BLaER1 treated with 17β-estradiol and CSF1 and Interleukin-3, amounts not matched to agents 10 nM and 100 nM (cell line): Measurements from ENCODE around the gene C16orf74.

Experiments
- H3K27ac ChIP-seq, 11 experiments: shearing (Covaris generic); formaldehyde crosslinking; 2 replicates each; pipeline ENCODE4 v1.8.1; 2022
- H3K27me3 ChIP-seq, 11 experiments: shearing (Covaris generic); formaldehyde crosslinking; 2 replicates each; pipeline ENCODE4 v1.8.1; 2022
- H3K36me3 ChIP-seq, 11 experiments: shearing (Covaris generic); formaldehyde crosslinking; 2 replicates each; pipeline ENCODE4 v1.8.1; 2022
- H3K4me1 ChIP-seq, 10 experiments: shearing (Covaris generic); formaldehyde crosslinking; 2 replicates each; pipeline ENCODE4 v1.8.1; 2022
- H3K4me2 ChIP-seq, 11 experiments: shearing (Covaris generic); formaldehyde crosslinking; 2 replicates each; pipeline ENCODE4 v1.8.1; 2022
- H3K4me3 ChIP-seq, 10 experiments: shearing (Covaris generic); formaldehyde crosslinking; 2 replicates each; pipeline ENCODE4 v1.8.1; 2022
- H3K9ac ChIP-seq, 11 experiments: shearing (Covaris generic); formaldehyde crosslinking; 2 replicates each; pipeline ENCODE4 v1.8.1; 2022
- H3K9me3 ChIP-seq, 11 experiments: shearing (Covaris generic); formaldehyde crosslinking; replicated peaks in 1 of 11; 2 replicates each; pipeline ENCODE4 v1.8.1; 2022
- H4K20me1 ChIP-seq, 11 experiments: shearing (Covaris generic); formaldehyde crosslinking; 2 replicates each; pipeline ENCODE4 v1.8.1; 2022
- Cebpa-rat ChIP-seq, 11 experiments: shearing (Covaris generic); IDR thresholded peaks; 2 replicates each; pipeline ENCODE4 v1.8.1; 2022

Gene C16orf74

GRCh38 chr16:85679870-85680269 lies 71.0 kb downstream of the C16orf74 start:
- no peak for TF ChIP-seq Cebpa-rat (IDR thresholded peaks at IDR 0.05)
- Histone ChIP-seq H4K20me1 (peaks cover 0 to 79% (median 48%) of the 10 kb centered on the region in 11 experiments; a peak in 14 of 22 replicates), H3K36me3 (peaks cover 30 to 100% (median 94%) of the 10 kb centered on the region in 11 experiments)

DNA sequence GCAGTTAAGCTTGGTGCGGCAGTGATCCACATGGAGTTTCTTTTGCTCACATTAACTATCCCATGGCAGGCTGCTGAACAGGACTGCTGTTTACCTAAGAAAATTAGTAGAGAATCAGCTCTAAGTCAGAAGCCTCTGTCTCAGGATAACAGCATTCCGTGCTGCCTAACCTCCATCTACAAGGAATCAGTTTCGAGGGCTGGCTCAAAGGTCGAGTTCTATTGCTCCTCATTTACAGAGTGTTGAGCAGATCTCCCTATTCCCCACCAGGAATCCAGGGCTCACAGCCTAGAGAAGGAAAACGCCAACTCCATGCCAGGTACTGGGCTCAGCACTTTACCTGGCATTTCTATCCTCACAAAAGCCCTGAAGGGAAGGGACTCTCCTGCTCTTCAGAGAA lies 72.1 kb downstream of the C16orf74 start:
- H3K27me3 ChIP-seq, result no peaks in the 10 kb centered on the region
- H3K9me3 ChIP-seq, result no peaks in the 10 kb centered on the region
- H3K4me3 ChIP-seq, result no peak overlapping the region
- H3K9ac ChIP-seq, result peak overlapping the region in 2 of 11 experiments; percentile 6 to 26; a peak in 1 of 22 replicates
- no peak overlapping the region for H3K27ac ChIP-seq
- no peak overlapping the region for H3K4me2 ChIP-seq
- H4K20me1 ChIP-seq, result peaks cover 0 to 78% (median 48%) of the 10 kb centered on the region in 11 experiments; a peak in 14 of 22 replicates
- no peak for TF ChIP-seq Cebpa-rat (IDR thresholded peaks at IDR 0.05)
- peaks cover 40 to 100% (median 95%) of the 10 kb centered on the region in 11 experiments for H3K36me3 ChIP-seq
- H3K4me1 ChIP-seq, result peaks cover 8 to 25% (median 19%) of the 10 kb centered on the region in 10 experiments; a peak in 18 of 20 replicates

More at GRCh38 chr16:85679870-85680269, 71.0 kb downstream of the C16orf74 start:
- Histone ChIP-seq H3K27ac (peak overlapping the region in 3 of 11 experiments; percentile 4 to 39 (median 24); a peak in 5 of 22 replicates), H3K4me3 (no peak overlapping the region), H3K4me2 (peak overlapping the region; percentile 3 to 62 (median 47); a peak in 18 of 22 replicates), H3K27me3 (no peaks in the 10 kb centered on the region), H3K9me3 (no peaks in the 10 kb centered on the region), H3K4me1 (peaks cover 8 to 25% (median 19%) of the 10 kb centered on the region in 10 experiments; a peak in 18 of 20 replicates), H3K9ac (peak overlapping the region in 5 of 11 experiments; percentile 6 to 42 (median 37); a peak in 7 of 22 replicates)

DNA sequence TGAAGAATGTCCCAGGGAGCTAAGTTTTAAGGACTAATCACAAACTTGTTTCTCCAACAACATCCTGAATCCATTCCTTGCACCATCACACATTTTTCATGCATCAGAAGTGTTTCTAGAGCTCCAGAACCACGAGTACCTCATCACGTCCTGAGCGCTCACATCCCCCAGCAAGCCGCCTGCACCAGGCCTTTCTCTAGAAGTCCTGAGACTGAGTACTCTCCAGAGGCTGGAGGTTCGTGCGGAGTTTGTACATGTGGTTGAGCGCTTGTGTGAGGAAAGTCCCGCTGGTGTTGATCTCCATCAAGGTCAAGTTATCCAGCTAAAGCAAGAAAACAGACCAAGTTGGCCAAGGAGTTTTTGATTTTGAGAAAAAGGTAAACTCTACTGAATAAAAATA lies 72.9 kb downstream of the C16orf74 start:
- Histone ChIP-seq H3K4me1 (peaks cover 8 to 24% (median 18%) of the 10 kb centered on the region in 10 experiments; a peak in 18 of 20 replicates), H3K36me3 (peaks cover 48 to 100% (median 95%) of the 10 kb centered on the region in 11 experiments), H3K9ac (0 out of 22 replicates have a peak overlapping the region, but pooled peaks of 1 of the 11 experiments have one; percentile 8), H4K20me1 (peaks cover 0 to 76% (median 40%) of the 10 kb centered on the region in 11 experiments; a peak in 14 of 22 replicates), H3K9me3 (no peaks in the 10 kb centered on the region), H3K4me3 (no peak overlapping the region), H3K4me2 (no peak overlapping the region), H3K27me3 (no peaks in the 10 kb centered on the region), H3K27ac (no peak overlapping the region)
- TF ChIP-seq Cebpa-rat (IDR thresholded peaks at IDR 0.05), result no peak

DNA sequence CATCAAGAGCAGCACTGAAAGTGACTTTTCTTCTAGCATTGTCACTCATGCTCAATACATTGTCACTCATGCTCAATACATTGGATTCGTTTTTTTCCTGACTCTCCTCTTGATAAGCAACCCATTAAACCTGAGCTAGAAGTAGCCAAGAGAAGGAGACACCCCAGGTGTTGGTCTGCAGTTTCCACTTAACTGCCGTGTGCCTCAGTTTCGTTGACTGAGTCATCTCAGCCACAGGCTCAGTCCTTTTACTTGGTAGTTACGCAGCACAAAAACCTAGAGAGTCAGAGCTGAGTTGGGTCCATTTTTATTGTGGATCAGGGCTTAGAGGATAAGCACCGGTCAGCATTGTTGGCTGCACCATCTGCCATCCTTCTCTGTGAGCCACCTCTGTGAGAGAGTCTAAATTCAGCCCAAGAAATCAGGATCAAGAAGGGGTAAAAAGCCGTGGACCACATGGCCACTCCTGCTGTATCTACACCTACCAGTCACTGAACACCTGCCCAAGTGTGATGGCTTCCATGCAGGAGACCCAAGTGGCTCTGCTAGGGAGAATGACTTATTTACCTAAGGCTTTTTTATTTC lies 73.4 kb downstream of the C16orf74 start:
- Histone ChIP-seq H3K27ac (no peak overlapping the region), H3K4me2 (no peak overlapping the region), H3K9ac (no peak overlapping the region), H3K9me3 (no peaks in the 10 kb centered on the region), H3K4me1 (peaks cover 8 to 24% (median 18%) of the 10 kb centered on the region in 10 experiments; a peak in 18 of 20 replicates), H4K20me1 (peaks cover 0 to 76% (median 35%) of the 10 kb centered on the region in 11 experiments; a peak in 14 of 22 replicates), H3K36me3 (peaks cover 53 to 100% (median 95%) of the 10 kb centered on the region in 11 experiments), H3K27me3 (no peaks in the 10 kb centered on the region), H3K4me3 (no peak overlapping the region)
- TF ChIP-seq Cebpa-rat (IDR thresholded peaks at IDR 0.05), result no peak

DNA sequence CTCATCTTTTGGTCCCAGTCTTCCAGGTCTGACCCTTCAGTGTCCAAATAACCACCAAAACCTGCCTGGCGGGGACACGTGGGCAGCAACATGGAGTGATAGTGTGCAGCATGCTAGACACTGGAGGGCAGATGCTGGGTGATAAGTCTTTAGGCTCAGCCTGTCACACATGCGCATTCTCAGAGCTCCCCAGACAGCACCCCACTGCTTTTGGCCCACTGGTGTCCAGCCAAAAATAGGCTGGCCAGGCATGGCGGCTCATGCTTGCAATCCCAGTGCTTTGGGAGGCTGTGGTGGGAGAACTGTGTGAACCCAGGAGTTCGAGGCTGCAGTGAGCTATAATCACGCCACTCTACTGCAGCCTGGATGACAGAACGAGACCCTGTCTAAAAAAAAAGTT lies 74.4 kb downstream of the C16orf74 start:
- Histone ChIP-seq H4K20me1 (peaks cover 0 to 79% (median 33%) of the 10 kb centered on the region in 11 experiments; a peak in 14 of 22 replicates), H3K36me3 (peaks cover 63 to 100% (median 98%) of the 10 kb centered on the region in 11 experiments), H3K9me3 (no peaks in the 10 kb centered on the region), H3K4me2 (no peak overlapping the region), H3K4me1 (peaks cover 8 to 24% (median 18%) of the 10 kb centered on the region in 10 experiments; a peak in 18 of 20 replicates), H3K9ac (peak overlapping the region in 1 of 11 experiments; percentile 21; a peak in 2 of 22 replicates), H3K27me3 (no peaks in the 10 kb centered on the region), H3K27ac (no peak overlapping the region), H3K4me3 (no peak overlapping the region)
- no peak for TF ChIP-seq Cebpa-rat (IDR thresholded peaks at IDR 0.05)

DNA sequence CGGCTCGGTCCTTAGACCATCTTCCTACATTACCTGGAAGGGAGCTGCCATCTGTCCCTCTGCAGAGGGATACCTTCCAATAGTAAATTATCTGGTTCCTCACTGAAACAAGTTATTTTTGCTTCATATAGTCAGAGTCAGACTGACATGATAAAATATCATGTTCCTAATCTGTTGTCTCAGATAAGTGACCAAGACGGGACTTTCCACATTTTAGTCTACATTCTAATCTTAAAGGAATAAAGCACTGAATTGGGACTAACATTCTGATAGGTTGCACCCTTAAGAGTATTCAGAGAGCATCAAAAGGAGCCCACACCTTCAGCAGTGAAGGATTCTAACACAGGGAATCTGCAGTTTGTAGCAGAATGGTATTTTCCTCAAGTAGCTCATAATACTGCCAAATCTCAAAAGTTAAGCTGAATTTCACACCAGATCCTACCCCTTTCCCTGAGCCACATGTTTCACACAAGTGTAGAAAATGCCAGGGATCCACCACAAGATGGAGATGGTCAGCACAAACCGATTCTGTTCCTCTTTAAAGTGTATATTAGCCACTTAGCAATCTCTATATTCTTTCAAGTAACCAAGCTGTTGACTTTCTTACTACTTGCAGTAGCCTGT lies 75.5 kb downstream of the C16orf74 start:
- H3K27me3 ChIP-seq, result no peaks in the 10 kb centered on the region
- no peaks in the 10 kb centered on the region for H3K9me3 ChIP-seq
- peak overlapping the region in 1 of 11 experiments; percentile 32; a peak in 1 of 22 replicates for H3K9ac ChIP-seq
- TF ChIP-seq Cebpa-rat (IDR thresholded peaks at IDR 0.05), result no peak
- no peak overlapping the region for H3K4me2 ChIP-seq
- H3K27ac ChIP-seq, result no peak overlapping the region
- H3K36me3 ChIP-seq, result peaks cover 73 to 100% (median 96%) of the 10 kb centered on the region in 11 experiments
- peaks cover 6 to 14% (median 8%) of the 10 kb centered on the region in 10 experiments; a peak in 18 of 20 replicates for H3K4me1 ChIP-seq
- H3K4me3 ChIP-seq, result no peak overlapping the region
- H4K20me1 ChIP-seq, result peaks cover 0 to 70% (median 30%) of the 10 kb centered on the region in 11 experiments; a peak in 14 of 22 replicates

- Histone ChIP-seq H3K9me3 (no peaks in the 10 kb centered on the region), H3K4me3 (no peak overlapping the region), H3K4me1 (peaks cover under 1 to 9% (median 3%) of the 10 kb centered on the region in 10 experiments; a peak in 17 of 20 replicates), H3K36me3 (peaks cover 79 to 100% (median 96%) of the 10 kb centered on the region in 11 experiments), H3K27ac (no peak overlapping the region), H3K4me2 (no peak overlapping the region), H3K9ac (0 out of 22 replicates have a peak overlapping the region, but pooled peaks of 2 of the 11 experiments have one; percentile 7 to 8), H3K27me3 (no peaks in the 10 kb centered on the region), H4K20me1 (peaks cover 0 to 65% (median 26%) of the 10 kb centered on the region in 11 experiments; a peak in 15 of 22 replicates)
- TF ChIP-seq Cebpa-rat (IDR thresholded peaks at IDR 0.05), result no peak
Measured at GRCh38 chr16:85674828-85675227, 76.1 kb downstream of the C16orf74 start.

DNA sequence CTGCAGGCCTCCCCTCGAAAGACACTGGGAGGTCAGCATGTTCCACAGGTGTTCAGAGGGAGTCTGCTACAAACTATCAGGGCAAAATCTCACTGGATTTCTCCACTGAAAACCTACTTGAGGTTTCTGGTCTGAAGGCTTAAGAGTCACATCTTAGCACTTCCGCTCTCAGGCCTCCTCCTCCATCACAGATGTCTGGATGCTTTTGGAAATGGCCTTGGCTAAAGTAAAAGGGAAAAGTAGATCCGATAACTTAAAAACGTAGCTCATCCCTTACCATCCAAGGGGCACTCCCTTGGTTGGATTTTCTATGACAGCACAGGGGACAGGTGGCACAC lies 76.5 kb downstream of the C16orf74 start:
- Histone ChIP-seq H3K4me1 (peaks cover 0 to 6% (median 0%) of the 10 kb centered on the region in 10 experiments; a peak in 3 of 20 replicates), H3K9ac (peak overlapping the region in 3 of 11 experiments; percentile 7 to 28 (median 8); a peak in 3 of 22 replicates), H3K27ac (peak overlapping the region in 2 of 11 experiments; percentile 2; a peak in 2 of 22 replicates), H3K9me3 (no peaks in the 10 kb centered on the region), H4K20me1 (peaks cover 0 to 62% (median 27%) of the 10 kb centered on the region in 11 experiments; a peak in 16 of 22 replicates), H3K36me3 (peaks cover 83 to 100% (median 97%) of the 10 kb centered on the region in 11 experiments), H3K4me3 (no peak overlapping the region), H3K27me3 (no peaks in the 10 kb centered on the region), H3K4me2 (no peak overlapping the region)
- TF ChIP-seq Cebpa-rat (IDR thresholded peaks at IDR 0.05), result no peak
